Esophagus (tissue), 2 donors: ENCODE results near the gene CPB1. TPM values are rescaled to one million over a fixed set of nuclear protein-coding genes. Genes with fewer than 3 reads are reported as not detected.

Experiments used
- H3K27ac ChIP-seq, 2 donors: one replicate each; pipeline ENCODE4 v1.5.1; 2013; ENCODE audit warnings: low read depth in 2 of 2, mild to moderate bottlenecking in 2 of 2, inconsistent platforms in 1 of 2, low read length in 1 of 2, moderate library complexity in 1 of 2
- H3K27me3 ChIP-seq, 2 donors: one replicate each; pipeline ENCODE4 v1.6.1; 2013; ENCODE audit warnings: low read length in 2 of 2, control low read depth in 1 of 2, mild to moderate bottlenecking in 1 of 2; ENCODE audit not compliant: insufficient read depth in 2 of 2, control insufficient read depth in 1 of 2
- H3K36me3 ChIP-seq, 2 donors: one replicate each; pipeline ENCODE4 v1.6.1; 2013; ENCODE audit warnings: low read length in 1 of 2; ENCODE audit not compliant: control insufficient read depth in 2 of 2, insufficient read depth in 2 of 2
- H3K4me1 ChIP-seq, 2 donors: one replicate each; pipeline ENCODE4 v1.6.1; 2013; ENCODE audit warnings: low read length in 1 of 2; ENCODE audit not compliant: control insufficient read depth in 2 of 2, insufficient read depth in 2 of 2
- H3K4me3 ChIP-seq, 2 donors: one replicate each; pipeline ENCODE4 v1.5.1; 2013; ENCODE audit warnings: low read length in 2 of 2, mild to moderate bottlenecking in 2 of 2, low read depth in 1 of 2, moderate library complexity in 1 of 2
- H3K9me3 ChIP-seq, 2 donors: one replicate each; pipeline ENCODE4 v1.6.1; 2013; ENCODE audit warnings: mild to moderate bottlenecking in 2 of 2, low read depth in 1 of 2, low read length in 1 of 2, moderate library complexity in 1 of 2; ENCODE audit not compliant: control insufficient read depth in 2 of 2, insufficient read depth in 1 of 2
- WGBS, 2 donors: extraction: QIAGEN DNeasy Blood & Tissue Kit; methylation state at CpG; one replicate each; pipeline ENCODE4 v1.1.7; 2013; 5-methylcytosine and 5-hydroxymethylcytosine counted together
- polyA plus RNA-seq, 2 donors: library from polyadenylated mRNA; stranded (reverse); fragments of 200-250 nt; gene quantifications; one replicate each; pipeline ENCODE4 v1.2.3, GENCODE V29; 2013
- donor health status: healthy with polysubstance abuse.
- donor health status: Bipolar disorder and iron deficiency.

The CPB1 gene
- polyA plus RNA-seq, 2 donors, result 0.21 to 0.29 TPM

- no peak overlapping the region for H3K27ac ChIP-seq
- no peaks in the 10 kb centered on the region for H3K36me3 ChIP-seq
- no peak overlapping the region for H3K4me3 ChIP-seq
- H3K9me3 ChIP-seq, result no peaks in the 10 kb centered on the region
- 53 to 63% methylated on average over 4 of the region's 4 CpGs for WGBS, 2 donors
- no peaks in the 10 kb centered on the region for H3K4me1 ChIP-seq
- H3K27me3 ChIP-seq, result no peaks in the 10 kb centered on the region
Measured at GRCh38 chr3:148901987-148902791, 74.6 kb downstream of the CPB1 start.

- Histone ChIP-seq H3K9me3 (no peaks in the 10 kb centered on the region), H3K27me3 (no peaks in the 10 kb centered on the region), H3K36me3 (no peaks in the 10 kb centered on the region), H3K4me1 (no peaks in the 10 kb centered on the region), H3K4me3 (no peak overlapping the region), H3K27ac (no peak overlapping the region)
- 79 to 84% methylated on average over 2 of the region's 2 CpGs for WGBS, 2 donors
Measured at GRCh38 chr3:148903022-148903442, 75.4 kb downstream of the CPB1 start.

- no peaks in the 10 kb centered on the region for H3K36me3 ChIP-seq
- H3K27ac ChIP-seq, result no peak overlapping the region
- no peaks in the 10 kb centered on the region for H3K9me3 ChIP-seq
- no peaks in the 10 kb centered on the region for H3K4me1 ChIP-seq
- H3K4me3 ChIP-seq, result no peak overlapping the region
- H3K27me3 ChIP-seq, result no peaks in the 10 kb centered on the region
Measured at GRCh38 chr3:148903941-148904340, 76.3 kb downstream of the CPB1 start.

- Histone ChIP-seq H3K4me3 (no peak overlapping the region), H3K9me3 (no peaks in the 10 kb centered on the region), H3K36me3 (no peaks in the 10 kb centered on the region), H3K27ac (no peak overlapping the region), H3K27me3 (no peaks in the 10 kb centered on the region), H3K4me1 (no peaks in the 10 kb centered on the region)
- 64 to 66% methylated on average over 2 of the region's 2 CpGs for WGBS, 2 donors
Measured at GRCh38 chr3:148906667-148907066, 79.1 kb downstream of the CPB1 start.

Other genes starting within 250 kb of the CPB1 start
- under 1 TPM; 0.35 to 0.85 TPM for gene AGTR1, start 129.9 kb upstream of the CPB1 start, polyA plus RNA-seq
- 1 to 10 TPM in 1 of 2 donors, under 1 TPM in 1; 0.28 to 2.3 TPM for gene CPA3, start 37.5 kb downstream of the CPB1 start, polyA plus RNA-seq
- gene GYG1, start 163.7 kb downstream of the CPB1 start, polyA plus RNA-seq, result 10 to 100 TPM; 10.9 to 37.8 TPM